Kidney epithelial cell (primary cell): ENCODE data around the gene CDKN2D. TPM values are rescaled to one million over a fixed set of nuclear protein-coding genes. Genes with fewer than 3 reads are reported as not detected.

Experiments
- DNase-seq: peaks from one replicate; pipeline ENCODE4 v3.0.0-alpha.2; 2010; ENCODE audit warnings: low read depth
- H3K27me3 ChIP-seq: 2 replicates; pipeline ENCODE4 v1.6.0; 2011; ENCODE audit warnings: low read length; ENCODE audit not compliant: control insufficient read depth, insufficient read depth
- H3K36me3 ChIP-seq: 2 replicates; pipeline ENCODE4 v1.5.1; 2011; ENCODE audit warnings: low read length; ENCODE audit not compliant: control insufficient read depth, insufficient read depth
- H3K4me3 ChIP-seq: 2 replicates; pipeline ENCODE4 v1.5.1; 2011; ENCODE audit warnings: low read depth, mild to moderate bottlenecking, control low read depth, low read length
- total RNA-seq: library from RNA; depleted of rRNA; stranded (reverse); fragments of >200 nt; gene quantifications from 2 replicates; pipeline ENCODE4 v1.2.3, GENCODE V29; 2015
- TF ChIP-seq, protein P1 (sequence below): IDR thresholded peaks from 2 replicates; pipeline ENCODE4 v1.5.1; 2011; ENCODE audit warnings: mild to moderate bottlenecking, moderate library complexity, low read length, control low read depth, inconsistent platforms; ENCODE audit not compliant: insufficient read depth, poor library complexity, severe bottlenecking

The CDKN2D gene
- total RNA-seq, 1 donor from 2014 or later: 6.2 TPM

DNA sequence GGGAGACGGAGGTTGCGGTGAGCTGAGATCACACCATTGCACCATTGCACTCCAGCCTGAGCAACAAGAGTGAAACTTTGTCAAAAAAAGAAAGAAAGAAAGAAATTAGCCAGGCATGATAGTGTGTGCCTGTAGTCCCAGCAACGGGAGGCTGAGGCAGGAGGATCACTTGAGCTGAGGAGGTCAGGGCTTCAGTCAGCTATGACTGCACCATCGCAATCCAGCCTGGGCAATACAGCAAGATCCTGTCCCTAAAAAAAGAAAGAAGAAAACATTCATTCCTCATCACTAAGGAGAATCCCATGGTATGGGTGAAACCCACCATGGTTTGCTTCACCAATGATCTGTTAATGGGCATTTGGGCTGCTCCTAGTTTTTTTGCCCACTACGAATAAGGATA, 31.4 kb upstream of the CDKN2D start:
- H3K36me3 ChIP-seq: no peaks in the 10 kb centered on the region
- TF ChIP-seq, protein P1, sequence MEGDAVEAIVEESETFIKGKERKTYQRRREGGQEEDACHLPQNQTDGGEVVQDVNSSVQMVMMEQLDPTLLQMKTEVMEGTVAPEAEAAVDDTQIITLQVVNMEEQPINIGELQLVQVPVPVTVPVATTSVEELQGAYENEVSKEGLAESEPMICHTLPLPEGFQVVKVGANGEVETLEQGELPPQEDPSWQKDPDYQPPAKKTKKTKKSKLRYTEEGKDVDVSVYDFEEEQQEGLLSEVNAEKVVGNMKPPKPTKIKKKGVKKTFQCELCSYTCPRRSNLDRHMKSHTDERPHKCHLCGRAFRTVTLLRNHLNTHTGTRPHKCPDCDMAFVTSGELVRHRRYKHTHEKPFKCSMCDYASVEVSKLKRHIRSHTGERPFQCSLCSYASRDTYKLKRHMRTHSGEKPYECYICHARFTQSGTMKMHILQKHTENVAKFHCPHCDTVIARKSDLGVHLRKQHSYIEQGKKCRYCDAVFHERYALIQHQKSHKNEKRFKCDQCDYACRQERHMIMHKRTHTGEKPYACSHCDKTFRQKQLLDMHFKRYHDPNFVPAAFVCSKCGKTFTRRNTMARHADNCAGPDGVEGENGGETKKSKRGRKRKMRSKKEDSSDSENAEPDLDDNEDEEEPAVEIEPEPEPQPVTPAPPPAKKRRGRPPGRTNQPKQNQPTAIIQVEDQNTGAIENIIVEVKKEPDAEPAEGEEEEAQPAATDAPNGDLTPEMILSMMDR: no peak
- DNase-seq: no peak

DNA sequence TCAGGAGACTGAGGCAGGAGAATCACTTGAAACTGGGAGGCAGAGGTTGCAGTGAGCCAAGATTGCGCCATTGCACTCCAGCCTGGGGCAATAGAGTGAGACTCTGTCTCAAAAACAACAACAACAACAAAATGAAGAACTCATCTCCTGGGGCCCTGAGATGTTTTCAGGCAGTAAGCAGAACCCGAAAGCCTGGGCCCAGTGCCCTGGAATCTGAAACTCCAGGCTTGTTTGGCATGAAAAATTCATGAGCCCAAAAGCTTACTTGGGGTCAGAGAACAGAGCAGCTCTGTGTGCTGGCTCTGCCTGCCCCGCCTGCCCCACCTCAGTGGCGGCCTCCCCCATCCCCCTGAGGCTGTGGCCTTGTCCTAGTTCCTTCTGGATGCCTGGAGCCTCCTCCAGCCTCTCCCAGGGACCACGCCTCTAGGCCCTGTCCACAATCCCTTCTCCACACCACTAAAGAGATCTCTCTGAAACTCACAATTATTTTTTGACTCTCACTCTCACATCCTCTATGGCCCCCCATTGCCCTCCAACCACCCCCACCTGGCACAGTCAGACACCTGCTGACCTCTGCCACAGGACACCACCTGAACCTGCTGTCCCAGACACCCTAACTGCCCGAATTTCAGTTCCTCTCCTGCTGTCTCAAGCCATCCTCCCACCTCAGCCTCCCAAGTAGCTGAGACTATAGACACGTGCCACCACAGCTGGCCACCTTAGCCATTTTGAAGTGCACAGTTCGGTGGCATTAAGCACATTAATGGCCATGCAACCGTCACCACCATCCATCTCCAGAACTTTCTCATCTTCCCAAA, 25.2 kb upstream of the CDKN2D start:
- Histone ChIP-seq H3K36me3 (no peaks in the 10 kb centered on the region), H3K4me3 (no peak overlapping the region), H3K27me3 (no peaks in the 10 kb centered on the region)
- TF ChIP-seq, protein P1: no peak
- no peak for DNase-seq

More for the DNA sequence above, 31.4 kb upstream of the CDKN2D start:
- no peak overlapping the region for H3K4me3 ChIP-seq
- no peaks in the 10 kb centered on the region for H3K27me3 ChIP-seq

DNA sequence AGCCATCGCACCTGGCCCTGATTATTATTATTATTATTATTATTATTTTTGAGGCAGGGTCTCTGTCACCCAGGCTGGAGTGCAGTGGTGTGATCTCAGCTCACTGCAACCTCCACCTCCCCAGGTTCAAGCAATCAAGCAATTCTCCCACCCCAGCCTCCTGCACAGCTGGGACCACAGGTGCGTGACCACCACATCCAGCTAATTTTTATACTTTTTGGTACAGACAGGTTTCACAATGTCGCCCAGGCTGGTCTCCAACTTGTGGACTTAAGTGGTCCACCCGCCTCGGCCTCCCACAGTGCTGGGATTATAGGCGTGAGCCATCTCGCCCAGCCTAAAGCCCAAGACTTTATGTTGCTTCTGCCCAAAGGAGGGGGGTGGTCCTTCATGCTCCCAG, 24.4 kb upstream of the CDKN2D start:
- H3K4me3 ChIP-seq: no peak overlapping the region
- TF ChIP-seq, protein P1: no peak
- DNase-seq: no peak
- no peaks in the 10 kb centered on the region for H3K27me3 ChIP-seq
- H3K36me3 ChIP-seq: no peaks in the 10 kb centered on the region

DNA sequence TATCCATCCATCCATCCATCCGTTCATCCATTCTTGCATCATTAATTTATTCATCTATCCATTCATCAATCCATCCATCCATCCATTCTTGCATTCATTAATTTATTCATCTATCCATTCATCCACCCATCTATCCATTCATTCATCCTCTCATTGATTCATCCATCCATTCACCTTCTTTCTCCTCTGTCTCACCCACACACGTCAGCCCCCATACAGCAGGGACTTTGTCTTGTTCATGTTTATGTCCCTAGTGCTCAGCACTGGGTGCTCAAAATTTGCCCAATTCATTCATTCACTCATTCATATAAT, 19.0 kb upstream of the CDKN2D start:
- TF ChIP-seq, protein P1: no peak
- Histone ChIP-seq H3K4me3 (no peak overlapping the region), H3K27me3 (peaks cover 13% of the 10 kb centered on the region), H3K36me3 (no peaks in the 10 kb centered on the region)
- no peak for DNase-seq

DNA sequence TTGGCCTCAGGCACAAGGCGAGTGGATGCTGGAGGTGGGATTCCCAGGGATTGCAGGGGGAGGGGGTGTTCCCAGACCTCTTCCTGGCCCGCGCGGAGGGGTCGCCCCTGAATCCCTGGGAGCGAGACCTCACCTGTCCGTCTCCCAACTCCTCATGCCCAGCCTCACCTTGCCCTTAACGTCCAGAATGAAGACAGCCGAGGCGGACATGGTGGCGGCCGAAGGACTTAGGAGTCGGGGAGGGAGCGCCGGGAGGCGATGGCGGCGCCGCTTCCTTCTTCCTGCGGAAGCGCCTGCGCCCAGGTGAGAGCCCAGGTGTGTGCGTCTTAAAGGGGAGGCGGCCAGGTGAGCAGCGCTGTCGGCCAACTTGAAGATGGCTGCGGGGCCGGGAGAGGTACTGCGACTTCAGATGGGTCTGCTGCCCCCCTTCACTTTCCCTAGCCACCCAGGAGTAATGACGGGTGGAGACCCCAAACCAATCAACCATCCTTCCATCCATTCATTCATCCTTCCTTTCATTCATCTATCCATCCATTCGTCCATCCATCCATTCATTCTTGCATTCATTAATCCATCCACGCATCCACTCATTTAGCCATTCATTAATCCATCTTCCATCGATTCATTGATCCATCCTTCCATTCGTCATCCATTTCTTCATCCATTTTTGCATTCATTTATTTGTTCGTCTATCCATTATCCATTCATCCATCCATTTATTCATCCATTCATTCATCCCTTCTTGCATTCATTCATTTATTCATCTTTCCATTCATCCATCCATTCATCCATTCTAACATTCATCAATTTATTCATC, 18.5 kb upstream of the CDKN2D start, which contains the start of gene AP1M2:
AP1M2 (minus strand) TSS at position 291 of the 817 bp plus-strand sequence; CDS start at position 210, 81 bp downstream.
- no peak for DNase-seq
- H3K36me3 ChIP-seq: no peaks in the 10 kb centered on the region
- TF ChIP-seq, protein P1: no peak
- peak within 1 kb of the TSS; percentile 13 for H3K4me3 ChIP-seq
- peaks cover 13% of the 10 kb centered on the region for H3K27me3 ChIP-seq

DNA sequence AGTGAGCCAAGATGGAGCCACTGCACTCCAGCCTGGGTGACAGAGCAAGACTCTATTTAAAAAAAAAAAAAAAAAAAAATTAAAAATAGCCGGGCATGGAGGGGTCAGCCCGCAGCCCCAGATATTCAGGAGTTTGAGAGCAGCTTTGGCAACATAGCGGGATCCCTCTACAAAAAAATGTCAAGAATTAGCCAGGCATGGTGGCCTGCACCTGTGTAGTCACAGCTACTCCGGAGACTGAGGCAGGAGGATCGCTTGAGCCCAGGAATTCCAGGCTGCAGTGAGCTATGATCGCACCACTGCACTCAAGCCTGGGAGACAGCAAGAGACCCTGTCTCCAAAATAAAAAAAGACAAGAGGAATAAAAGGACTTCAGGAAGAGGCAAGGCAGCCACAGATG, 17.6 kb upstream of the CDKN2D start:
- Histone ChIP-seq H3K27me3 (peaks cover 13% of the 10 kb centered on the region), H3K4me3 (no peak overlapping the region), H3K36me3 (no peaks in the 10 kb centered on the region)
- DNase-seq: no peak
- TF ChIP-seq, protein P1: no peak
